ACC112 (cell line): Measurements from ENCODE around the gene KIFAP3.

Experiments
- H2AFZ ChIP-seq: fragments of 200-600 bp; sonication (generic); one replicate; pipeline ENCODE4 v1.6.0; 2017; ENCODE audit warnings: antibody characterized with exemption, low read length; ENCODE audit not compliant: unreplicated experiment
- H3K27ac ChIP-seq: fragments of 200-600 bp; sonication (generic); 2 replicates; pipeline ENCODE4 v1.5.1; 2014; ENCODE audit warnings: low read depth, mild to moderate bottlenecking, antibody characterized with exemption, low read length, moderate library complexity
- H3K27me3 ChIP-seq: fragments of 200-600 bp; sonication (generic); 2 replicates; pipeline ENCODE4 v1.6.1; 2014; ENCODE audit warnings: mild to moderate bottlenecking, antibody characterized with exemption, low read length, moderate library complexity, mixed read lengths; ENCODE audit not compliant: insufficient read depth
- H3K36me3 ChIP-seq: fragments of 200-600 bp; sonication (generic); 2 replicates; pipeline ENCODE4 v1.6.1; 2016; ENCODE audit warnings: mild to moderate bottlenecking, antibody characterized with exemption, low read length, moderate library complexity, mixed read lengths; ENCODE audit not compliant: insufficient read depth
- H3K4me1 ChIP-seq: fragments of 200-600 bp; sonication (generic); one replicate; pipeline ENCODE4 v1.6.1; 2016; ENCODE audit warnings: low read length, mixed read lengths; ENCODE audit not compliant: insufficient read depth, unreplicated experiment, control insufficient read depth
- H3K4me3 ChIP-seq: fragments of 200-600 bp; sonication (generic); 2 replicates; pipeline ENCODE4 v1.5.1; 2014; ENCODE audit warnings: mild to moderate bottlenecking, low read depth, low read length
- H3K79me2 ChIP-seq: fragments of 200-600 bp; sonication (generic); one replicate; pipeline ENCODE4 v1.6.0; 2016; ENCODE audit warnings: low read length; ENCODE audit not compliant: control insufficient read depth, unreplicated experiment, insufficient read depth

The KIFAP3 gene

GRCh38 chr1:169946206-169946605 is 128.3 kb downstream of the KIFAP3 start:
- no peak overlapping the region for H3K4me3 ChIP-seq
- no peak overlapping the region for H3K27ac ChIP-seq
- no peaks in the 10 kb centered on the region for H3K79me2 ChIP-seq
- H3K27me3 ChIP-seq: no peaks in the 10 kb centered on the region
- peaks cover 20% of the 10 kb centered on the region for H3K4me1 ChIP-seq
- no peaks in the 10 kb centered on the region for H3K36me3 ChIP-seq
- H2AFZ ChIP-seq: no peak overlapping the region

- no peaks in the 10 kb centered on the region for H3K27me3 ChIP-seq
- no peak overlapping the region for H3K4me3 ChIP-seq
- H3K36me3 ChIP-seq: no peaks in the 10 kb centered on the region
- H2AFZ ChIP-seq: no peak overlapping the region
- H3K27ac ChIP-seq: no peak overlapping the region
- H3K79me2 ChIP-seq: no peaks in the 10 kb centered on the region
- peaks cover 20% of the 10 kb centered on the region for H3K4me1 ChIP-seq
Measured at GRCh38 chr1:169945181-169945580, 129.3 kb downstream of the KIFAP3 start.

GRCh38 chr1:169944621-169945020 is 129.9 kb downstream of the KIFAP3 start:
- H3K27ac ChIP-seq: no peak overlapping the region
- H3K36me3 ChIP-seq: no peaks in the 10 kb centered on the region
- peaks cover 19% of the 10 kb centered on the region for H3K4me1 ChIP-seq
- H3K4me3 ChIP-seq: no peak overlapping the region
- no peaks in the 10 kb centered on the region for H3K27me3 ChIP-seq
- no peaks in the 10 kb centered on the region for H3K79me2 ChIP-seq
- no peak overlapping the region for H2AFZ ChIP-seq

GRCh38 chr1:169943963-169944526 is 130.4 kb downstream of the KIFAP3 start:
- no peak overlapping the region for H3K27ac ChIP-seq
- no peaks in the 10 kb centered on the region for H3K27me3 ChIP-seq
- H3K36me3 ChIP-seq: no peaks in the 10 kb centered on the region
- no peak overlapping the region for H2AFZ ChIP-seq
- no peak overlapping the region for H3K4me3 ChIP-seq
- no peaks in the 10 kb centered on the region for H3K79me2 ChIP-seq
- peaks cover 14% of the 10 kb centered on the region for H3K4me1 ChIP-seq

- H3K4me1 ChIP-seq: peaks cover 14% of the 10 kb centered on the region
- H3K27ac ChIP-seq: peak overlapping the region; percentile 37
- no peaks in the 10 kb centered on the region for H3K79me2 ChIP-seq
- no peaks in the 10 kb centered on the region for H3K36me3 ChIP-seq
- H3K4me3 ChIP-seq: peak overlapping the region; percentile 24
- H2AFZ ChIP-seq: no peak overlapping the region
- no peaks in the 10 kb centered on the region for H3K27me3 ChIP-seq
Measured at GRCh38 chr1:169941982-169942830, 132.3 kb downstream of the KIFAP3 start.

- peak overlapping the region; percentile 29 for H2AFZ ChIP-seq
- no peaks in the 10 kb centered on the region for H3K36me3 ChIP-seq
- H3K27ac ChIP-seq: peak overlapping the region; percentile 28
- peak overlapping the region; percentile 62 for H3K4me3 ChIP-seq
- peaks cover 31% of the 10 kb centered on the region for H3K4me1 ChIP-seq
- no peaks in the 10 kb centered on the region for H3K27me3 ChIP-seq
- no peaks in the 10 kb centered on the region for H3K79me2 ChIP-seq
Measured at GRCh38 chr1:169933984-169934725, 140.3 kb downstream of the KIFAP3 start.

GRCh38 chr1:169931795-169932231 is 142.7 kb downstream of the KIFAP3 start:
- peaks cover 31% of the 10 kb centered on the region for H3K4me1 ChIP-seq
- no peak overlapping the region for H3K4me3 ChIP-seq
- H3K27me3 ChIP-seq: no peaks in the 10 kb centered on the region
- no peaks in the 10 kb centered on the region for H3K79me2 ChIP-seq
- H3K27ac ChIP-seq: no peak overlapping the region
- H3K36me3 ChIP-seq: no peaks in the 10 kb centered on the region
- no peak overlapping the region for H2AFZ ChIP-seq

- no peaks in the 10 kb centered on the region for H3K36me3 ChIP-seq
- no peak overlapping the region for H3K4me3 ChIP-seq
- no peak overlapping the region for H2AFZ ChIP-seq
- no peaks in the 10 kb centered on the region for H3K27me3 ChIP-seq
- no peaks in the 10 kb centered on the region for H3K79me2 ChIP-seq
- H3K27ac ChIP-seq: no peak overlapping the region
- peaks cover 21% of the 10 kb centered on the region for H3K4me1 ChIP-seq
Measured at GRCh38 chr1:169929210-169929526, 145.3 kb downstream of the KIFAP3 start.

GRCh38 chr1:169928438-169929209 is 145.9 kb downstream of the KIFAP3 start:
- H2AFZ ChIP-seq: no peak overlapping the region
- H3K4me3 ChIP-seq: no peak overlapping the region
- H3K4me1 ChIP-seq: peaks cover 16% of the 10 kb centered on the region
- no peaks in the 10 kb centered on the region for H3K79me2 ChIP-seq
- no peak overlapping the region for H3K27ac ChIP-seq
- H3K27me3 ChIP-seq: no peaks in the 10 kb centered on the region
- no peaks in the 10 kb centered on the region for H3K36me3 ChIP-seq
